ENCODE measurements around the gene GSS.

GSS gene

DNA sequence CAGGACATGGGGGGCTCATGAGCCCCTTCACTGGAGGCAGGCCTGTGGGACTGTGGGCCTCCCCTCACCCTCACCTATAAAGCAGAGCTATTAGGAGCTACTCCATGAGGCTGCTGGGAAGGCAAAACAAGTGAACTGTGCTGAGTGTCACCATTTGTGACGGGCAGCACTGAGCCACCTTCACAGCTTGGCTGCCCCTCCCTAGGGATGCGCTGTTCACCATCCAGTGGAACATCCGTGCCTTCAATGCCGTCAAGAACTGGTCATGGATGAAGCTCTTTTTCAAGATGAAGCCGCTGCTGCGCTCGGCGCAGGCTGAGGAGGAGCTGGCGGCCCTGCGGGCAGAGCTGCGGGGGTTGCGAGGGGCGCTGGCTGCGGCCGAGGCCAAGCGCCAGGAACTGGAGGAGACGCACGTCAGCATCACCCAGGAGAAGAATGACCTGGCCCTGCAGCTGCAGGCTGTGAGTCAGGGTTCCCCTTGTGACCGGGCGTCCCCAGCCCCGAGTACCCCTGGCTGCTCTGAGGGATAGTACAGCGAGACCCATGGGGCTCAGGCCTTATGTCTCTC lies 38.4 kb upstream of the GSS start:
- no peak for DNase-seq (ENCODE audit: low read depth)

DNA sequence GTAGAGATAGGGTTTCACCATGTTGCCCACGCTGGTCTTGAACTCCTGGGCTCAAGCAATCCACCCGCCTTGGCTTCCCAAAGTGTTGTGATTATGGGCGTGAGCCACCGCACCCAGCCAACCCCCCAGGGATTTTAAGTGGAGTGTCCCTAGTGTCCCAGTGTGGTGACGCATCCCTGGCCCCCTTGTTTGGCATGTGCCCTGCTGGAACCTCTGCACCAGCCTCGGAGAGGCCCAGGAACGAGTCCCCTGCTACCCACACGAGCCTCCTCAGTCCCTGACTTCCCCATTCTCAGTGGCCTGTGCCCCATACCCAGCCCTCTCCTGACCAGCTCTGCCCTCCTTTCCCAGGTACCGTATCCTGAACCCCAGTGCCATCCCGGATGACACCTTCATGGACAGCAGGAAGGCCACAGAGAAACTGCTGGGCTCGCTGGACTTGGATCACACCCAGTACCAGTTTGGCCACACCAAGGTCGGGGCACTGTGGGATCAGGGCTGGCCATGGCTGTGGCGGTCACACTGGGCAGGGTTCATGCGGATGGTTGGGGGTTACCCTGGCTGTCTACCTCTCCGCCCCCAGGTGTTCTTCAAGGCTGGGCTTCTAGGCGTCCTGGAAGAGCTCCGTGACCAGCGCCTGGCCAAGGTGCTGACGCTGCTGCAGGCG lies 37.3 kb upstream of the GSS start:
- no peak for DNase-seq (ENCODE audit: low read depth)

DNA sequence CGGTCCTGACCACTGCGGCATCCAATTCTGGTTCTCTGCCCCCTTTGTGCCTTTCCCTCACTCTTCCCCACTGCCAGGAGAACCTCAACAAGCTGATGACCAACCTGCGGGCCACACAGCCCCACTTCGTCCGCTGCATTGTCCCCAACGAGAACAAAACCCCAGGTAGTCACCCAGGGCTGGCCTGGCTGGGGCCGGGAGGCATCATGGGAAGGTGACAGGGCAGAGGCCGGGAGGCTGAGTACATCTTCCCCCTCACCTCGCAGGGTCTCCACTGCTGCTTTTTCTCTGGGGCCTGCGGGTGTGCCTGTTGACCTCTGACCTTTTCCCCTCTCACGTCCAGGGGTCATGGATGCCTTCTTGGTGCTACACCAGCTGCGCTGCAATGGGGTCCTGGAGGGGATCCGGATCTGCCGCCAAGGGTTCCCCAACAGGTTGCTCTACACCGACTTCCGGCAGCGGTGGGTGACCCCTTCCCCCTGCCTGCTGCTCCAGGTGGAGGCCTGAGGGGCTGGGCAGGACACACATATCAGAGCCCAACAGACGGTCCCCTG lies 35.1 kb upstream of the GSS start:
- no peak for DNase-seq (ENCODE audit: low read depth)

DNA sequence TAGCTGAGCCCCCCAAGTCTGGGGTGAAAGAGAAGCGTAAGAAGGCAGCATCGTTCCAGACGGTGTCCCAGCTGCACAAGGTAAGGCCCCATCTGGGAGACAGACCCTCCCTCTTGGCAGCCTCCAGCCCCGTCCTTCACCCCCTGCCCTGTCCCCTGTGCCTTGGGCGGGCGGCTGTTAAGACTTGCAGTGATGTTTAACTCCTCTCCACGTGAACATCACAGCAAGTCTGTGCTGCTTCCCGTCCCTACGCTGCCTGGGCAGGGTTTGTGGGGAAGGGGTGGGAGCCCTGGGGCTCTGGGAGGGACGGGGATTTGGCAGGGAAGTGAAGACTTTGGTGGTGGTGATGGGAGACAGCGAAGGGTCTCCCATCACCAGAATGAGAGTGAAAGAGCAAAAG lies 34.6 kb upstream of the GSS start:
- no peak for DNase-seq (ENCODE audit: low read depth)

DNA sequence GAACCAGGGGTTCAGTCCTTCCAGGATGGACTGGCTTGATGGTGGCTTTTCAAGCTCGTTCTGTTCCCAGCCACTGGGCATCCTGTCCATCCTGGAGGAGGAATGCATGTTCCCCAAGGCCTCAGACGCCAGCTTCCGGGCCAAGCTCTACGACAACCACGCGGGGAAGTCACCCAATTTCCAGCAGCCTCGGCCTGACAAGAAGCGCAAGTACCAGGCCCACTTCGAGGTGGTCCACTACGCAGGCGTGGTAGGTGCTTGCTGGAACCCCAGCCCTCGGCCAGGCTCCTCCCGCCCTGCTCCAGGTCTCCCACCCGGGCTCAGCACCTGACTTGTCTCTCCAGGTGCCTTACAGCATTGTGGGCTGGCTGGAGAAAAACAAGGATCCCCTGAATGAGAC lies 34.1 kb upstream of the GSS start:
- DNase-seq (ENCODE audit: low read depth): no peak

DNA sequence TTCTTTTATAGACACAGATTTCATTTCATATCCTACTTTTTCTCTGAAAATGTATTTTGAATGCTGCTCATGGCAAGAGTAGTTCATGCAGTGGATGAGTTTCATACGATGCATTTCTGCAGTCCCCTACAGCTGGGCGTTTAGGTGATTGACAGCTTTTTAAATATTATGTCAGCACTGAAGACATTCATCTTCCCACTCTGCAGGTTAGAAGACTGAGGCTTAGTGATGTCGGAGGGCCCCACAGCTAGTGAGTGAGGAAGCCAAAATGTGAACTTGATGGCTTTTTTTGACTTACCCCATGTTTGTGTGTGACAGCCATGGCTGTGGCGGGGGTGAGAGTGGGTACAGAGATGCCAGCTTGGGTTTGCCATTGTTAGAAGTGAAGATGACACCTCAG lies 33.5 kb upstream of the GSS start:
- DNase-seq (ENCODE audit: low read depth): no peak

DNA sequence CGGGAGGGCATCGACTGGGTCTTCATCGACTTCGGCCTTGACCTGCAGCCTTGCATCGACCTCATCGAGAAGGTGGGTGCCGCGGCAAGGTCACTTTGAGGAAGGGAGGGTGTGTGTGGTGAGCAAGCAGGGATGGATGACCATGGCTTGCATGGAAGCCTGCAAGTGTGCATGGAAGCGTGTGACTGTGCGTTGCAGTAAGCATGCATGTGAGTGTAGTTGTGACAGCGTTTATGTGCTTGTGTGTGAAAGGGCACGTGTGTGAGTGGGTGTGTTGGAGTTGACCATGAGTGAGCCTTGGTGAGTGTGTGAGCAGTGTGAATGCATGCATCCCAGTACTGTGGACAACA lies 32.6 kb upstream of the GSS start:
- no peak for DNase-seq (ENCODE audit: low read depth)

DNA sequence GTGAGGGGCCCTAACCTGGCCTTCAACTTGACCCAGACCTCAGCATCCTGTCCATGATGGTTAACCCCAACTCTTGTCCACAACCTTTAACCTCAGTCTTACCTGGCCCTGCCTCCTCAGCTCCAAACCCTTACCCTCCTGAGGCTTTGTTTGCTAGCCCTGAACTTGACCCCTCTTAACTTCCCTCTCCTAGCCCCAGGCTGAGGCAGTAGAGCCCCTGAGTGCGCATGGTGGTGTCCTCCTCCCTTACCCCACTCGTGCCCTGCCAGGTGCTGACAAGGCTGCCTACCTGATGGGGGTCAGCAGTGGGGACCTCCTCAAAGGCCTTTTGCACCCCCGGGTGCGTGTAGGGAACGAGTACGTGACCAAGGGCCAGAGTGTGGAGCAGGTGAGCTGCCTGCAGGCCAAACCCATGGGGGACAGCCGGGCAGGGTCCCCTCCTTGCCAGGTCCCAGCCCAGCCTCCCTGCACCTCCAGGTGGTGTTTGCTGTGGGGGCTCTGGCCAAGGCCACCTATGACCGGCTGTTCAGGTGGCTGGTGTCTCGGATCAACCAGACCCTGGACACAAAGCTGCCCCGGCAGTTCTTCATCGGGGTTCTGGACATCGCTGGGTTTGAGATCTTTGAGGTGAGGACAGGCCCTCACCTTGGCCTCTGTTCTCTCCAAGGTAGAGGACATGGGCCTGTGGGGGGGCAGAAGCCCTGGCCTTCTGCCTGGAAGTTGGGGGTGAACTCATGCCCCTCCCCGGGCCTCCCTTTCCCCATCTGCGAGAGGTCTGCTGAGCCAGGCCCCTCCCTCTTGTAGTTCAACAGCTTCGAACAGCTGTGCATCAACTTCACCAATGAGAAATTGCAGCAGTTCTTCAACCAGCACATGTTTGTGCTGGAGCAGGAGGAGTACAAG lies 31.9 kb upstream of the GSS start:
- no peak for DNase-seq (ENCODE audit: low read depth)

DNA sequence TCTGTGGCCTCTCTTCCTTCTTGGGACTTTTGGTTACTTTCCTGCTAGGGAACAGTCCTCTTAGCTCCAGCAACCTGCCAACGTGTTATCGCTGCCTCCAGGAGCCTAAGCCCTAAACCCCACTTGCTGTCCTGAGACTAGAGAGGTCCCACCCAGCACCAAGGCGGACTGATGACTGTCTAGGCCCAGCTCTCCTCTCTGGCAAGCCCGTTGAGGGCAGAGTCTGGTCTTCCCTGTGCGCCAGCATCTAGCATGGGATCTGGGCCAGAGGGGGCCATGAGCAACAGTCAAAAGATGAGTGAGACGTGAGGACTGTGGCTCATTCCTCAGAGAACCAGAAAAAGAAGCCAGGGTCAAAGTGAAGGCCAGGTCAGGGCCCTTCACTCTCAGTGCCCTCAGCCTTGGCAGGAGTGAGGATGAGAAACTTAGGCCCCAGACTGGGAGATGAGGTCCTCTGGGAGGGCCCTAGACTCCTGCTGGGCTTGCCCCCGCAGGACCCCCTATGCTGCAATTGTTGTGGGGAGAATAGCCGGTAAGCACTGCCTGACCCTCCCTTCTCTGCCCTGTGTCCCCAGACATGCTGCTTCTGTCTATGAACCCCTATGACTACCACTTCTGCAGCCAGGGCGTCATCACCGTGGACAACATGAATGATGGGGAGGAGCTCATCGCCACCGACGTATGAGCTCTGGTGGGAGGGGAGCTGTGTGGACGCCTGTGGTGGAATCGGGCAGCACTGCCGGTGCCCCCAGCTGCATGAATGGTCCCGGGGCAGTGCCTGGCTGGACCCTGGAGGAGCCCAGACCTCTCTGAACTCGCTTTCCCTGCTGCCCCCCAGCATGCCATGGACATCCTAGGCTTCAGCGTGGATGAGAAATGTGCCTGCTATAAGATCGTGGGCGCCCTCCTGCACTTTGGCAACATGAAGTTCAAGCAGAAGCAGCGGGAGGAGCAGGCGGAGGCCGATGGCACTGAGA lies 31.0 kb upstream of the GSS start:
- DNase-seq (ENCODE audit: low read depth): no peak

DNA sequence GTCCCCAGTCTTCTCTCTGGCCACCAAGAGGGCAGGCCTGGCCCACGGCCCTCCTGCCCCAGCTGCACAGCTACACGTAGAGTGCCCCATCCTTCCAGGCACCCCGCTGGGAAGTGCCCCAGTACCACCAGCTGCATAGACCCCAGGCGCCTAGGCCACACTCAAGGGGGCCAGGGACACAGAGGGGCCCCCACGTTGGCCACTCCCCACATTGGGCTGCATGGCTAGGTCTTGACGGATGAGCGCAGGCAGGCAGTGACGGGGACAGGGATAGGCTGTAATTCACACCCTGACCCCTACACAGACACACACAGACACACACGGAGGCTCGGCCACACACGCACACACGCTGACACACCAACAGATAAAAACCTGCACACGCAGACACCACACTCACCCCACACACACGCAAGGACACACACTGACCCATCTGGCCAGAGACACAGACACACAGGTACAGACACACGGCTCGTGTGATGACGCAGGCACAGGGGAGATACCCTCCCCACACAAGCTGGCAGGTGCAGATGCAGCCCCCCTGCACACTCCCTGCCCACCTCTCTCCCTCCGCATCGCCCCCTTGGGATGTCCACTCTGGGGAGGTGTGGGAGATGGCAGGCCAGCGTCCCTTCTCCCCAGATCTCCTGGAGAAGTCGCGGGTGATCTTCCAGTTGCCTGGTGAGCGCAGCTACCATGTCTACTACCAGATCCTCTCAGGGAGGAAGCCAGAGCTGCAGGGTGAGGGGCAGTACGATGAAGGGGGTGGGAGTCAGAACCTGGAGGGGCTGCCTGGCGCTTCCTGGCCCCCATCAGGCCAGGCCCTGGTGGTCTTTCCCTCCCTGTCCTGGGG lies 30.1 kb upstream of the GSS start:
- no peak for DNase-seq (ENCODE audit: low read depth)

DNA sequence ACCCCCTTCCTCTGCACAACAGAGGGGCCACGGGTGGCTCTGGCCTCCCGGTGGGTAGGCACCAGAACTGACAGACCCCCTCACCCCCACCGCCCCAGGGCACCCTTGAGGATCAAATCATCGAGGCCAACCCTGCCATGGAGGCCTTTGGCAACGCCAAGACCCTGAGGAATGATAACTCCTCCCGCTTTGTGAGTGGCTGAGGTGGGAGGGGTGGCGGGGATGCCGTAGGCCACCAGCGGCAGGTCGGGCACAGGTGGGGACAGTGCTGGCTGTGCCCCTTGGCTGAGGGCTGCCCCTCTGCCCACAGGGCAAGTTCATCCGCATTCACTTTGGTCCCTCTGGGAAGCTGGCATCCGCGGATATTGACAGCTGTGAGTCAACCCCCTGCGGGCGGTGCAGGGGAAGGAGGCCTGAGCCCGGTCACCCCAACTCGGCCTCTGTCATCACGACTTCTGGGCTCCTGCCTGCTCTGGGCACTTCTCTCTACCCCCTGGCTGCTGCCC lies 29.2 kb upstream of the GSS start:
- no peak for DNase-seq (ENCODE audit: low read depth)

DNA sequence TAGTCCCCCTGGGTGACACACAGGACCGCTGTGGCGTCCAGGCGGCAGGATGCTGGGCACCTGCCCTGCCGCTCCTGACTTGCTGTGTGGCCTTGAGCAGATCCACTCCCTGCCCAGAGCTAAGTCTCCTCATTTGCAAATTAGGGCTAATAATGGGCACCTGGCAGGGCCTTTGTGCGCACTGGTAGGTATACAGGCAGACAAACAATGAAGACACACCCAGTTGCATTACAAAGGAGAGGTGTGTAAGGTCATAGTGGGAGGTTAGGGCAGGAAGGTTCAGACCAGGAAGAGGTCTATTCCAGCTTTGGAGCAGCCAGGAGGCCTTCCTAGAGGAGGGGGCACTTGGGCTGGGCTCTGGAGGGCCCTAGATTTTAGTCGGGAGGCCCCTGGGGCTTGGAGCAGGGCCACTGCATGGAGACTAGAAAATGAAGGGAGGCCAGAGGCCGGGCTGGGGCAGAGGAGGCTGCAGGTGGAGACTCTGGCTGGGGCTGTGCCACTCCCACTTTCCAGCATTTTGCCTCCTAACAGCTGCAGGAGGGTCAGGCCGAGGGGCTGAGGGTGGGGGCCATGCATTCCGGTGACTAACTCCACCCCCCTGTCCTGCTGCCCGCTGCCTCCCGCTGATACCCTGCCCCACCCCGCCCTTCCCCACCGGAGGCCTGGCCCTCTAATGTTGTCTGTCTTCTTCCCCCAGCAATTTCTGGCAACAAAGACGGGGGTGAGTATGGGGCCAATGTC lies 28.6 kb upstream of the GSS start:
- no peak for DNase-seq (ENCODE audit: low read depth)

DNA sequence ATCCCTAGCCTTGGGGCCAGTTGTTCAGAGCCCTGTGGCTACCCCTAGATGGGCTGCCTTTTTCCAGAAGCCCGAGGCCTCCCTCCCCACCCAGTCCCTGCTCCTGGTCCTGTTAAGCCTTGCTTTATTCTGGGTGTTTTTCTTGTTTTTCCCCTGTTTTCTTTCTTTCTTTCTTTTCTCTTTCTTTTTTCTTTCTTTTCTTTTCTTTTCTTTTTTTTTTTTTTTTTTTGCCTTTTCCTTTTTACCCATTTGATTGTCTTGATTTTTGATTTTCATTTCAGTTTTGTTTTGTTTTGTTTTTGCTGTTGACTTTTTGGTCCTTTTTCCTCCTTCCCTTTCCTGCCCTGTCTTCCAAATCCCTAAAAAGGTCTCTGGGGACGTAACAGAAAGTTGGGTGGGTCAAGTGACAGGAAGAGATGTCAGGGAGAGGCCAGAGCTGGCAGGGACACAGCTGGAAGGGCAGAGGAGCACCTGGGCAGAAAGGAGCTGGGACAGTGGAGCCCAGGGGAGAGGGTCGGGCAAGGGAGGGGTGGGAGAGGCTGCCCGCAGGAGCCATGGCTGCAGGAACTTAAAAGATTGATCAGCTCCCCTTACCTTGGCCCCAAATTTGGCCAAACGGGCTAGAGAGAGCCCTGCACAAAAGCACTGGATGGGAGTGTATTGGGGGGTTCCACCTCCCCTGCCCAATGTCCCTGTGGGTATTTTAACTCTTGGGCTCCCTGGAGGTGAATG lies 27.6 kb upstream of the GSS start:
- no peak for DNase-seq (ENCODE audit: low read depth)

DNA sequence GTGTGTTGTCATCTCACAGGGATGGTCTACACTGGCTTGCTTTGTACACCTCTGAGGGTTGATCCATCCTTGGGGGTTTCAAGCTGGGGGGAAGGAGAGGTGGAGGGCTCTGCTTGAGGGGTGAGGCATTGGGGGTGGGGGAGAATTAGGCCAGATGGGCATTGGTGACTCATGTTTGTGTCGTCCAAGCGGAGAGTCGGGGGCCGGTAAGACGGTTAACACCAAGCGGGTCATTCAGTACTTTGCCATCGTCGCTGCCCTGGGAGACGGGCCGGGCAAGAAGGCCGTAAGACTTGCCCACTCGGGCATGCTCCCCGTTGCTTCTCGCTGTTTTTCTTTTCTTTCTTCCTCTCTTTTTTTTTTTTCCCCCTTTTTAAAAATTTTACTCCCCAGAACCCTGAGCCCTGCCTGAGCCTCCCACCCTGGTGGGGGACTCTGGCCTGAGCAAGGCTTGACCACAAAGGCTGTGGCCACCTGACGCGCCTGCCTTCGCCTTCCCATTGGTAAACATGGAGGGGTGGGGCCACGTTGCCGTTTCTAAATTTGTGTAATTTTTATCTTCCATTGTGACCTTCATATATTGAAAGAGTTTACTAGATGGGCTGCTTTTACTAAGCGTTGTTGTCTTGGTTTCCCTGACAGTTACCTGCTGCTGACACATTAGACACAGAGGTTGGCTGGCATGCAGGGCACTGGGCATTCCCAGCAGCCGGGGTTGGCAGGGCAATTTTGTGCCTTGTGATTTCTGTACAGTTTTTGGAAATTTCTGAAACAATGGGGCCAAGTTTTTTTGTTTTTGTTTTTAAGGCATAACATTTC lies 26.9 kb upstream of the GSS start:
- DNase-seq (ENCODE audit: low read depth): no peak

DNA sequence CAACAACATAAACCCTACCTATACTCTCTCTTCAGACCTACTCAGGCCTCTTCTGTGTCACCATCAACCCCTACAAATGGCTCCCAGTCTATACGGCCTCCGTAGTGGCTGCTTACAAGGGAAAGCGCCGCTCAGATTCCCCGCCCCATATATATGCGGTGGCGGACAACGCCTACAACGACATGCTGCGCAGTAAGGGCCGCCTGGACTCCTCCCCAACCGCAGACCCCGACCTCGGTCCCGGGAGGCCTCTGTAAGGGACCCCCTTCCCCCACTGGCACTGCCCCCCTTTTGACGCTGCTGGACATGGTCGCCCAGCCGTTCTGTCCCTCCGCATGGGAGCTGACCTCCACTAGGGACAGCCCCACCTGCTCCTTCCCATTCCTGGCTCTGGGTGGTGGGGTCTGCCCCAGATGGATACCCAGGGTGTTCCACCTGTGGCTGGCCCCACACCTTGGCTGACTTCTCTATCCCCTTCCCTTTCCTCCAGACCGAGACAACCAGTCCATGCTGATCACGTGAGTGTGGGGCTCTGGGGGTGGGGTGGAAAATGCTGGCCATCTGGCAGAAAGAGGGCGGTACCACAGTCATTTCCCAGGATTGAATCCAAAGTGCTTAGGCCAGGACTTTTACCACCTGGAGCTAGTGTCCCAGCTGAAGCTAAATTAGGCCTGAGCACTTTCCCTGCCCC lies 25.1 kb upstream of the GSS start:
- DNase-seq (ENCODE audit: low read depth): no peak

DNA sequence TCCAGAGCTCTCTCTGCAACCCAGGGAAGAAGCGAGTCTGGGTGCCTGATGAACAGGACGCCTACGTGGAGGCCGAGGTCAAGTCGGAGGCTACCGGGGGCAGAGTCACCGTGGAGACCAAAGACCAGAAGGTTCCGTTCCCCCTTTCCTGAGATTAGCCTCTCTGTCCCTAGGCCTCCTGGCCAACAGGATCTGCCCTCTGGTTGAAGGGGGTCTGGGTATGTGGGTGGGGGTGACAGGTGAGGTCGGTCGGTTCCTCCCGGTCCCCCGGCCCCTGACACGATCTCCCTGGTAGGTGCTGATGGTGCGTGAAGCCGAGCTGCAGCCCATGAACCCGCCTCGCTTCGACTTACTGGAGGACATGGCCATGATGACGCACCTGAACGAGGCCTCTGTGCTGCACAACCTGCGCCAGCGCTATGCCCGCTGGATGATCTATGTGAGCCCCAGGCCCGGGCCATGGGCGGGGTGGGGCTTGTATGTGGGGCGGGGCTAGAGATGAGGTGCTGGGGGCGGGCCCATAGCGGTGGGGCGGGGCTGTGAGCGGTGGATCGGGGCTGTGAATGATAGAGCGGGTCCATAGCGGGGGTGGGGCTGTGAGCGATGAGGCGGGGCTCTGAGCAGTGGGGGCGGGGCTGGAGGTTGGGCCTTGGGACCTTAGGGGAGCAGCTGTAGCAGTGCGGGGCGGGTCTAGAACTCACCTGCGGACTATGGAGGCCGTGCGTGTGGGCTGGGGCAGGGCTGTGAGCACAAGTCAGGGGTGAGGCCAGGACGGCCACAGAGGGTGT lies 24.0 kb upstream of the GSS start:
- no peak for DNase-seq (ENCODE audit: low read depth)

Data from activated T-helper 9 cell treated with anti-CD3 and anti-CD28 coated beads, Interleukin-2, amount 50 U/mL, for 16 hours (primary cell).